HCT116 (cell line): ENCODE measurements around the gene AGBL1. TPM values are rescaled to one million over a fixed set of nuclear protein-coding genes. Genes with fewer than 3 reads are reported as not detected.

Experiments
- ATAC-seq: fragments of 200-7000 bp; cut with Tn5 transposase; 2 replicates; pipeline ENCODE4 v1.9.1; 2020; ENCODE audit warnings: mild to moderate bottlenecking, moderate library complexity
- BruUV-seq: library from RNA; stranded (reverse); fragments of 400-500 nt; replicated peaks from 2 replicates; lab custom pipeline; 2021; lab: Mats Ljungman, UMichigan
- CTCF ChIA-PET: fragments of 300-600 bp; sonication (Branson Sonifier 250); formaldehyde crosslinking; loops from one replicate; lab custom pipeline; 2021; ENCODE audit warnings: antibody characterized with exemption; lab: Charles Lee
- POLR2A ChIA-PET: fragments of 300-600, 350-600 bp; sonication (Branson Sonifier 250); formaldehyde crosslinking; loops from one replicate; lab custom pipeline; 2021; ENCODE audit warnings: antibody characterized with exemption; lab: Charles Lee
- RAD21 ChIA-PET, 2 experiments: fragments of 300-600 bp; sonication (Branson Sonifier 250); formaldehyde crosslinking; loops; one replicate each; lab custom pipeline; 2023; ENCODE audit warnings: low total read pairs in 2 of 2; ENCODE audit not compliant: uncharacterized antibody in 2 of 2, unreplicated experiment in 2 of 2, low non-redundant PET in 1 of 2; lab: Charles Lee
- DNase-seq: peaks from one replicate; pipeline ENCODE4 v3.0.0-alpha.2; 2010; ENCODE audit warnings: low read depth, low spot score
- H2AFZ ChIP-seq: fragments of 200-600 bp; shearing (Covaris generic), sonication (generic); 2 replicates; pipeline ENCODE4 v1.6.1; 2017; ENCODE audit warnings: low read depth, mixed run types, mixed read lengths, antibody characterized with exemption, low read length; ENCODE audit not compliant: poor library complexity, severe bottlenecking
- H3K27ac ChIP-seq: 2 replicates; pipeline ENCODE4 v1.5.1; 2012; ENCODE audit warnings: low read depth, low read length
- H3K27me3 ChIP-seq: fragments of 200-600 bp; sonication (generic); 2 replicates; pipeline ENCODE4 v1.6.1; 2016; ENCODE audit warnings: mixed run types, low read length, mixed read lengths; ENCODE audit not compliant: insufficient read depth
- H3K36me3 ChIP-seq, 2 experiments: fragments of 200-500 bp in 1 of 2; fragments of 200-600 bp in 1 of 2; sonication (Bioruptor generic) in 1 of 2; sonication (generic) in 1 of 2; 2 replicates each; pipeline versions ENCODE4 v1.5.1 to v1.6.1; 2014 to 2016; ENCODE audit warnings: low read length in 2 of 2, inconsistent platforms in 1 of 2, mixed read lengths in 1 of 2, mixed run types in 1 of 2; ENCODE audit not compliant: insufficient read depth in 2 of 2, control insufficient read depth in 1 of 2
- H3K4me1 ChIP-seq, 2 experiments: fragments of 200-600 bp in 1 of 2; sonication (generic) in 1 of 2; 2 replicates each; pipeline versions ENCODE4 v1.5.1 to v1.6.1; 2012 to 2017; ENCODE audit warnings: low read length in 2 of 2, inconsistent platforms in 1 of 2, mild to moderate bottlenecking in 1 of 2, mixed read lengths in 1 of 2, mixed run types in 1 of 2, moderate library complexity in 1 of 2; ENCODE audit not compliant: insufficient read depth in 2 of 2, control insufficient read depth in 1 of 2
- H3K4me2 ChIP-seq: fragments of 200-600 bp; sonication (generic); 2 replicates; pipeline ENCODE4 v1.6.1; 2017; ENCODE audit warnings: mixed run types, low read length, mixed read lengths
- H3K4me3 ChIP-seq, 2 experiments: fragments of 200-600 bp in 1 of 2; sonication (generic) in 1 of 2; replicated peaks in 1 of 2; 2 replicates each; pipeline ENCODE4 v1.5.1; 2011 to 2016; ENCODE audit warnings: low read length in 2 of 2, control low read depth in 1 of 2, low read depth in 1 of 2, mild to moderate bottlenecking in 1 of 2, mixed read lengths in 1 of 2, mixed run types in 1 of 2
- H3K79me2 ChIP-seq: fragments of 200-600 bp; sonication (generic); 2 replicates; pipeline ENCODE4 v1.6.1; 2017; ENCODE audit warnings: mild to moderate bottlenecking, mixed run types, low read length, moderate library complexity, mixed read lengths; ENCODE audit not compliant: insufficient read depth
- H3K9ac ChIP-seq: fragments of 200-600 bp; sonication (generic); 2 replicates; pipeline ENCODE4 v1.6.1; 2016; ENCODE audit warnings: low read length, mixed read lengths
- H3K9me2 ChIP-seq: fragments of 200-600 bp; sonication (generic), shearing (Covaris generic); 2 replicates; pipeline ENCODE4 v1.6.1; 2017; ENCODE audit warnings: mixed run types, mild to moderate bottlenecking, moderate library complexity; ENCODE audit not compliant: insufficient read depth
- H3K9me3 ChIP-seq, 2 experiments: fragments of 200-500 bp in 1 of 2; fragments of 200-600 bp in 1 of 2; sonication (Bioruptor generic) in 1 of 2; sonication (generic) in 1 of 2; 2 replicates each; pipeline ENCODE4 v1.6.1; 2014 to 2017; ENCODE audit warnings: low read length in 2 of 2, mixed read lengths in 2 of 2, inconsistent platforms in 1 of 2, low read depth in 1 of 2, mild to moderate bottlenecking in 1 of 2, mixed run types in 1 of 2, moderate library complexity in 1 of 2; ENCODE audit not compliant: control insufficient read depth in 1 of 2, insufficient read depth in 1 of 2
- H4K20me1 ChIP-seq: fragments of 200-600 bp; sonication (generic), shearing (Covaris generic); 2 replicates; pipeline ENCODE4 v1.6.1; 2017; ENCODE audit warnings: mixed run types, mild to moderate bottlenecking, moderate library complexity; ENCODE audit not compliant: insufficient read depth
- CBX3 ChIP-seq: IDR thresholded peaks from 2 replicates; pipeline ENCODE4 v1.6.1; 2012; ENCODE audit warnings: low read depth
- CTCF ChIP-seq, 3 experiments: fragments of 200-600 bp in 1 of 3; sonication (generic) in 1 of 3; IDR thresholded peaks in 2 of 3; conservative IDR thresholded peaks in 1 of 3; 2 replicates each; pipeline ENCODE4 v1.5.1; 2012 to 2017; ENCODE audit warnings: low read depth in 2 of 3, low read length in 2 of 3, antibody characterized with exemption in 1 of 3, borderline replicate concordance in 1 of 3, control low read depth in 1 of 3, mild to moderate bottlenecking in 1 of 3, mixed read lengths in 1 of 3, mixed run types in 1 of 3, moderate library complexity in 1 of 3; ENCODE audit not compliant: insufficient read depth in 1 of 3
- EGR1 ChIP-seq: IDR thresholded peaks from 2 replicates; pipeline ENCODE4 v1.6.1; 2012; ENCODE audit warnings: low read depth
- EZH2 ChIP-seq: fragments of 200-600 bp; sonication (generic); IDR thresholded peaks from 2 replicates; pipeline ENCODE4 v1.6.1; 2017; ENCODE audit warnings: antibody characterized with exemption, mixed run types
- JUND ChIP-seq: IDR thresholded peaks from 2 replicates; pipeline ENCODE4 v1.6.1; 2012
- POLR2A ChIP-seq: IDR thresholded peaks from 2 replicates; pipeline ENCODE4 v1.7.0; 2011; ENCODE audit warnings: borderline replicate concordance; ENCODE audit not compliant: insufficient read depth, insufficient read length; ENCODE audit errors: extremely low read depth
- POLR2AphosphoS5 ChIP-seq: IDR thresholded peaks from 2 replicates; pipeline ENCODE4 v1.6.1; 2011; ENCODE audit warnings: mild to moderate bottlenecking, low read depth, low read length, moderate library complexity
- RAD21 ChIP-seq: IDR thresholded peaks from 2 replicates; pipeline ENCODE4 v1.6.1; 2012; ENCODE audit warnings: low read depth, mild to moderate bottlenecking
- REST ChIP-seq: IDR thresholded peaks from 2 replicates; pipeline ENCODE4 v1.6.1; 2012; ENCODE audit warnings: low read depth
- SP1 ChIP-seq: IDR thresholded peaks from 2 replicates; pipeline ENCODE4 v1.6.1; 2012; ENCODE audit warnings: low read depth
- SRF ChIP-seq: IDR thresholded peaks from 2 replicates; pipeline ENCODE4 v1.6.1; 2012; ENCODE audit warnings: low read depth
- TCF7L2 ChIP-seq: IDR thresholded peaks from 2 replicates; pipeline ENCODE4 v1.7.0; 2011; ENCODE audit warnings: borderline replicate concordance, inconsistent platforms; ENCODE audit not compliant: insufficient read depth, insufficient read length; ENCODE audit errors: extremely low read depth
- intact Hi-C: fragments of 100-400 bp; cut with micrococcal nuclease; formaldehyde crosslinking; loops from 2 replicates; pipeline ENCODE4 v1.10.0; 2022
- total RNA-seq: library from RNA; stranded (reverse); gene quantifications from one replicate; pipeline ENCODE4 v1.2.1, GENCODE V29; 2021; ENCODE audit not compliant: unreplicated experiment

Gene AGBL1
- total RNA-seq, 1 experiment from 2014 or later = not detected

- BruUV-seq = no TSS peak
- Histone ChIP-seq H3K9me2 (no peaks in the 10 kb centered on the region), H3K27ac (no peak overlapping the region), H3K4me1 (no peaks in the 10 kb centered on the region), H3K4me2 (no peak overlapping the region), H3K4me3 (no peak overlapping the region), H3K9me3 (peaks cover 0 to 16% of the 10 kb centered on the region in 2 experiments; a peak in 2 of 4 replicates), H3K9ac (no peak overlapping the region), H3K36me3 (no peaks in the 10 kb centered on the region), H2AFZ (no peak overlapping the region), H4K20me1 (no peaks in the 10 kb centered on the region), H3K27me3 (no peaks in the 10 kb centered on the region), H3K79me2 (no peaks in the 10 kb centered on the region)
- ChIA-PET CTCF (no interaction called here), RAD21 (no interaction called here), POLR2A (no interaction called here)
- DNase-seq (no peak), ATAC-seq (no peak)
- intact Hi-C loops = no loop called here
- TF ChIP-seq SP1 (no peak), EZH2 (no peak), EGR1 (no peak), RAD21 (no peak), CBX3 (no peak), POLR2A (no peak), REST (no peak), JUND (no peak), CTCF (IDR thresholded peaks at IDR 0.05 in 2 of 3, conservative IDR thresholded peaks at IDR 0.05 in 1 of 3; ENCODE audit: borderline replicate concordance in 1 of 3, insufficient read depth in 1 of 3, low read depth in 2 of 3, low read length in 2 of 3) (no peak), TCF7L2 (no peak), SRF (no peak), POLR2AphosphoS5 (no peak)
These were observed 354.3 kb downstream of the AGBL1 start for GRCh38 chr15:86433983-86434382.
